Retinal pigment epithelial cell (primary cell): ENCODE measurements around the gene YRDC.

Experiments used
- DNase-seq: peaks from one replicate; pipeline ENCODE4 v3.0.0-alpha.2; 2010; ENCODE audit warnings: low read depth
- H3K4me3 ChIP-seq: 2 replicates; pipeline ENCODE4 v1.5.1; 2011; ENCODE audit warnings: mild to moderate bottlenecking, low read length, control low read depth, moderate library complexity
- CTCF ChIP-seq: conservative IDR thresholded peaks from 2 replicates; pipeline ENCODE4 v1.5.1; 2011; ENCODE audit warnings: low read depth, low read length, control low read depth, inconsistent platforms

The YRDC gene

GRCh38 chr1:37839676-37840075 is 31.7 kb upstream of the YRDC start:
- DNase-seq: no peak
- TF ChIP-seq CTCF: no peak
- H3K4me3 ChIP-seq: no peak overlapping the region

DNA sequence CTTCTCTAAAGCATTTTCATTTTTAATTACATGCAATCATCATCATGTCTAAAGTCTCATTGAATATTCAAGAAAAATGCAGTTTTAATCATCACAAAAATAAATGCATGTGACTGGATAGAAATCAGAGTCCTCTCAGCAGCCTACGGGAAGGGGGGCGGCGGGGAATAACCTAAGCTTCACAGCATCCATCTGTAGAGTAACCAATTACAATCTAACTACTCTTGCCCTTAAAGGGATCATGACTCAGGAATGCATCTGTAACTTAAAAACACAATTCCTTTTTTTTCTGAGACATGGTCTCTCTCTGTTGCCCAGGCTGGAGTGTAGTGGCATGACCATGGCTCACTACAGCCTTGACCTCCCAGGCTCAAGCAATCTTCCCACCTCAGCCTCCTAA is 28.8 kb upstream of the YRDC start:
- no peak overlapping the region for H3K4me3 ChIP-seq
- DNase-seq: no peak
- no peak for TF ChIP-seq CTCF

DNA sequence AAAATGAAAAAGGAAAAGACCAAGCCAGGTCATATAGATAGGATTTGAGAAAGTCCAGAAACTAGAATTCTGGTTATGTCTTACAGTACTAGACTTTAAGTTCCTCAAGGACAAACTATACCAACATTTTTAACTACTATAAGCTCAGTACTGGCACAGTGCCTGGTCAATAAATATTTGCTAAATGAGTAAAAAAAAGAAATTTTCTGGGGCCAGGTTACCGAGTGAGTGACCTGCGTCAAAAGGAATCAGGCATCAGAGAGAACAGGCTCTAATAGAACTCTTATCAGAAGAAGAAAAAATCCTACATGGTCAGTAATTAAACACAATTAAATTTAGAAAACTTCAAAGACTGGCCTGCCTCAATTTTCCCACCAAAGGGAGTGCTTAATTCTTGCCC is 23.8 kb upstream of the YRDC start:
- no peak overlapping the region for H3K4me3 ChIP-seq
- TF ChIP-seq CTCF: no peak
- DNase-seq: no peak

DNA sequence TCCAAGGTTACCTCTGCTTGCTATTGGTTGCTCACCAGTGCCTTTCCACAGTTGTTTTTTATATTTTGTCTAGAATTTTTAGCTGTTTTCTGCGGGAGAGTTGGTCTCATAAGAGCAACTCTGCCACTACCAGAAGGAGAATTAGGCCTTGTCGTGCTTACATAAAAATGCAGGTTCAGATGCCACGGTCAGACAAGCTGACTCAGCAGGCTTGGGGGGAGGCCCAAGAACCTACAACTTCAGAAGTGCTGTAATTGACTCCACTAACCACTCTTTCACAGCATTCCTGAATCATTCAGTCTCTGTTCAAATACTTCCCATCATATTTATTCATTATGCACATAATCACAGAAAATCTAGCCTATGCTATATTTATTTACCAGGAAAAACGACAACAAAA is 23.1 kb upstream of the YRDC start:
- no peak for DNase-seq
- no peak overlapping the region for H3K4me3 ChIP-seq
- TF ChIP-seq CTCF: no peak

DNA sequence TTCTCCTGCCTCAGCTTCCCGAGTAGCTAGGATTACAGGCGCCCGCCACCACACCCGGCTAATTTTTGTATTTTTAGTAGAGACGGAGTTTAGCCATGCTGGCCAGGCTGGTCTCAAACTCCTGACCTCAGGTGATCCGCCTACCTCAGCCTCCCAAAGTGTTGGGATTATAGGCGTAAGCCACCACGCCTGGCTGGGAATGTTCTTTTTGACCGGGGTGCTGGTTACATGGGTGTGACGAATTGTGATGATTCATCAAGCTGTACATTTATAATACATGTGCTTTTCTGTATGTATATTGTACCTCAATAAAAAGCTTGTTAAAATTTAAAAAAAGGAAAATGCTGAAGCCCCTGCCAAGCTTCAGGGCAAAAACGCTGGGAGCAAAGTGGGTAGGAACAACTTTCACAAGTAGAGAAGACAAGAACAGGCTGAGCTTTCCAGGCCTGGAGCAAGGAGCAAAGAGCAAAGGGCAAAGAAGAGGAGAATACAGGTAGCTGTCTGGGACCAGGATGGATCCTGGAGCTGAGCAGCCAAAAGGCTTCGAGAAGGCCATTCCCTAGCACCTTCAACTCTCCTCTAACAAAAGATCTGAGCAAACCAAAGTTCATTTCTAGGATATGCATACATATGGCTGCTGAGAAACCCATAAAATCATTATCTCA is 20.5 kb upstream of the YRDC start:
- no peak overlapping the region for H3K4me3 ChIP-seq
- no peak for DNase-seq
- no peak for TF ChIP-seq CTCF

GRCh38 chr1:37825506-37825905 is 17.5 kb upstream of the YRDC start:
- no peak for DNase-seq
- TF ChIP-seq CTCF: no peak
- H3K4me3 ChIP-seq: no peak overlapping the region

DNA sequence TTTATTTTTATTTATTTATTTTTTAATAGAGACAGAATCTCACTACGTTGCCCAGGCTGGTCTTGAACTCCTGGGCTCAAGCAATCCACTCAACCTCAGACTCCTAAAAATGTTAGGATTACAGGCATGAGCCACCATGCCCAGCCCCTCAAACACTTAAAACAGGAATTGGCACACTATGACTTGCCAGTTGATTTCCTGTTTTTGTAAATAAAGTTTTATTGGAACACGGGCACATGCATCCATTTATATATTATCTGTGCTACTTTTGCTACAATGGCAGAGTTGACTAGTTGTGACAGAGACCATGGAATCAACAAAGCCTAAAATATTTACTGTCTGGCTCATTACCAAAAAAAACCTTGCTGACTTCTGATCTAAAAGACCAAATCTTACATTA is 16.0 kb upstream of the YRDC start:
- no peak overlapping the region for H3K4me3 ChIP-seq
- DNase-seq: no peak
- TF ChIP-seq CTCF: no peak
